Activated naive CD4-positive, alpha-beta T cell treated with anti-CD3 and anti-CD28 coated beads for 36 hours (primary cell): ENCODE results near the gene SERPINA9. TPM values are rescaled to one million over a fixed set of nuclear protein-coding genes. Genes with fewer than 3 reads are reported as not detected.
"Not testable (repeated sequence)": the region's sequence is repeated elsewhere in the genome, so short reads cannot be mapped to it uniquely, and the experiment has no call there.

Experiments used
- CTCF ChIA-PET: fragments of 350-600 bp; sonication (Branson Sonifier 250); formaldehyde crosslinking; loops from one replicate; lab custom pipeline; 2021; ENCODE audit warnings: antibody characterized with exemption; lab: Charles Lee
- DNase-seq: peaks from one replicate; pipeline ENCODE4 v3.0.0-alpha.2; 2020
- H3K27ac Mint-ChIP-seq: one replicate; pipeline ENCODE4 v1.8.0; 2021; ENCODE audit warnings: mild to moderate bottlenecking, mixed read lengths
- H3K27me3 Mint-ChIP-seq: one replicate; pipeline ENCODE4 v1.8.0; 2021; ENCODE audit warnings: low read depth, mixed read lengths
- H3K36me3 Mint-ChIP-seq: one replicate; pipeline ENCODE4 v1.8.0; 2021; ENCODE audit warnings: low read depth, mixed read lengths
- H3K4me1 Mint-ChIP-seq: one replicate; pipeline ENCODE4 v1.8.0; 2021; ENCODE audit warnings: low read depth, mixed read lengths
- H3K4me3 Mint-ChIP-seq: one replicate; pipeline ENCODE4 v1.8.0; 2021; ENCODE audit warnings: mild to moderate bottlenecking, moderate library complexity, mixed read lengths
- H3K9me3 Mint-ChIP-seq: one replicate; pipeline ENCODE4 v1.8.0; 2021; ENCODE audit warnings: mixed read lengths
- intact Hi-C: fragments of 100-400 bp; cut with micrococcal nuclease; formaldehyde crosslinking; loops from one replicate; pipeline ENCODE4 v1.15.1; 2023
- total RNA-seq, 2 experiments: library from RNA; stranded (reverse); gene quantifications; one replicate each; pipeline ENCODE4 v1.2.3, GENCODE V29; 2021

SERPINA9 gene
- total RNA-seq: not detected

GRCh38 chr14:94476023-94476422 is at the start of gene SERPINA9:
SERPINA9 (minus strand) TSS chr14:94476197; CDS start chr14:94469840, 6,357 bp downstream.
- peaks cover 7% of the 10 kb centered on the region for H3K27me3 Mint-ChIP-seq
- CTCF ChIA-PET: interaction anchor here (0.7 to 0.9 kb wide), 2 partner anchors 26 to 205 kb away, joined by 5 read pairs; no protein-coding TSS in a partner anchor
- H3K4me1 Mint-ChIP-seq: no peaks in the 10 kb centered on the region
- H3K4me3 Mint-ChIP-seq: no peak within 1 kb of the TSS
- H3K36me3 Mint-ChIP-seq: no peaks in the 10 kb centered on the region
- peaks cover 14% of the 10 kb centered on the region for H3K9me3 Mint-ChIP-seq
- DNase-seq: no peak
- no peak within 1 kb of the TSS for H3K27ac Mint-ChIP-seq
- intact Hi-C loops: no loop called here

- peaks cover 7% of the 10 kb centered on the region for H3K9me3 Mint-ChIP-seq
- H3K27ac Mint-ChIP-seq: no peak overlapping the region
- no peak for DNase-seq
- H3K4me3 Mint-ChIP-seq: no peak overlapping the region
- intact Hi-C loops: no loop called here
- peaks cover 30% of the 10 kb centered on the region for H3K27me3 Mint-ChIP-seq
- CTCF ChIA-PET: no interaction called here
- H3K4me1 Mint-ChIP-seq: no peaks in the 10 kb centered on the region
- H3K36me3 Mint-ChIP-seq: no peaks in the 10 kb centered on the region
Measured at GRCh38 chr14:94524093-94524492, 48.1 kb upstream of the SERPINA9 start.

- H3K4me1 Mint-ChIP-seq: no peaks in the 10 kb centered on the region
- no peaks in the 10 kb centered on the region for H3K36me3 Mint-ChIP-seq
- peaks cover 30% of the 10 kb centered on the region for H3K27me3 Mint-ChIP-seq
- no peak overlapping the region for H3K4me3 Mint-ChIP-seq
- CTCF ChIA-PET: no interaction called here
- H3K9me3 Mint-ChIP-seq: peaks cover 7% of the 10 kb centered on the region
- intact Hi-C loops: no loop called here
- H3K27ac Mint-ChIP-seq: no peak overlapping the region
- DNase-seq: no peak
Measured at GRCh38 chr14:94523265-94523664, 47.3 kb upstream of the SERPINA9 start.

GRCh38 chr14:94522115-94522724 is 46.2 kb upstream of the SERPINA9 start:
- no peak for DNase-seq
- H3K4me3 Mint-ChIP-seq: no peak overlapping the region
- H3K4me1 Mint-ChIP-seq: no peaks in the 10 kb centered on the region
- H3K36me3 Mint-ChIP-seq: no peaks in the 10 kb centered on the region
- CTCF ChIA-PET: interaction anchor here (0.7 kb wide), 1 partner anchor 36 kb away, joined by 3 read pairs; no protein-coding TSS in a partner anchor
- peaks cover 7% of the 10 kb centered on the region for H3K9me3 Mint-ChIP-seq
- no peak overlapping the region for H3K27ac Mint-ChIP-seq
- peaks cover 28% of the 10 kb centered on the region for H3K27me3 Mint-ChIP-seq
- intact Hi-C loops: no loop called here

GRCh38 chr14:94521375-94522114 is 45.5 kb upstream of the SERPINA9 start:
- Mint-ChIP-seq H3K36me3 (no peaks in the 10 kb centered on the region), H3K9me3 (peaks cover 7% of the 10 kb centered on the region), H3K4me3 (no peak overlapping the region), H3K27ac (no peak overlapping the region), H3K4me1 (no peaks in the 10 kb centered on the region), H3K27me3 (peaks cover 23% of the 10 kb centered on the region)
- CTCF ChIA-PET: no interaction called here
- intact Hi-C loops: no loop called here
- no peak for DNase-seq

GRCh38 chr14:94517641-94518257 is 41.8 kb upstream of the SERPINA9 start:
- peaks cover 7% of the 10 kb centered on the region for H3K9me3 Mint-ChIP-seq
- no peak overlapping the region for H3K4me3 Mint-ChIP-seq
- peaks cover 7% of the 10 kb centered on the region for H3K27me3 Mint-ChIP-seq
- no peaks in the 10 kb centered on the region for H3K36me3 Mint-ChIP-seq
- intact Hi-C loops: no loop called here
- CTCF ChIA-PET: no interaction called here
- no peaks in the 10 kb centered on the region for H3K4me1 Mint-ChIP-seq
- H3K27ac Mint-ChIP-seq: no peak overlapping the region
- no peak for DNase-seq

- intact Hi-C loops: no loop called here
- peaks cover 7% of the 10 kb centered on the region for H3K27me3 Mint-ChIP-seq
- no peak for DNase-seq
- no peak overlapping the region for H3K27ac Mint-ChIP-seq
- CTCF ChIA-PET: no interaction called here
- H3K4me3 Mint-ChIP-seq: no peak overlapping the region
- peaks cover 7% of the 10 kb centered on the region for H3K9me3 Mint-ChIP-seq
- H3K36me3 Mint-ChIP-seq: no peaks in the 10 kb centered on the region
- no peaks in the 10 kb centered on the region for H3K4me1 Mint-ChIP-seq
Measured at GRCh38 chr14:94517248-94517640, 41.2 kb upstream of the SERPINA9 start.

GRCh38 chr14:94515856-94516255 is 39.9 kb upstream of the SERPINA9 start:
- Mint-ChIP-seq H3K36me3 (no peaks in the 10 kb centered on the region), H3K4me3 (no peak overlapping the region), H3K27me3 (peaks cover 7% of the 10 kb centered on the region), H3K27ac (no peak overlapping the region), H3K9me3 (peaks cover 7% of the 10 kb centered on the region), H3K4me1 (no peaks in the 10 kb centered on the region)
- CTCF ChIA-PET: no interaction called here
- intact Hi-C loops: no loop called here
- no peak for DNase-seq

GRCh38 chr14:94515426-94515825 is 39.4 kb upstream of the SERPINA9 start:
- CTCF ChIA-PET: no interaction called here
- H3K4me1 Mint-ChIP-seq: no peaks in the 10 kb centered on the region
- H3K27me3 Mint-ChIP-seq: peaks cover 7% of the 10 kb centered on the region
- H3K9me3 Mint-ChIP-seq: peaks cover 7% of the 10 kb centered on the region
- no peak overlapping the region for H3K4me3 Mint-ChIP-seq
- intact Hi-C loops: no loop called here
- DNase-seq: no peak
- H3K27ac Mint-ChIP-seq: no peak overlapping the region
- no peaks in the 10 kb centered on the region for H3K36me3 Mint-ChIP-seq

GRCh38 chr14:94514351-94514750 is 38.4 kb upstream of the SERPINA9 start:
- Mint-ChIP-seq H3K9me3 (peaks cover 2% of the 10 kb centered on the region), H3K4me1 (no peaks in the 10 kb centered on the region), H3K27ac (no peak overlapping the region), H3K4me3 (no peak overlapping the region), H3K36me3 (no peaks in the 10 kb centered on the region), H3K27me3 (peaks cover 7% of the 10 kb centered on the region)
- intact Hi-C loops: no loop called here
- CTCF ChIA-PET: no interaction called here
- DNase-seq: no peak

- H3K36me3 Mint-ChIP-seq, H3K4me3 Mint-ChIP-seq, DNase-seq, intact Hi-C loops, H3K27ac Mint-ChIP-seq, H3K9me3 Mint-ChIP-seq, CTCF ChIA-PET, H3K4me1 Mint-ChIP-seq: not testable (repeated sequence)
- H3K27me3 Mint-ChIP-seq: peaks cover 13% of the 10 kb centered on the region
Measured at GRCh38 chr14:94510481-94510880, 34.5 kb upstream of the SERPINA9 start.

GRCh38 chr14:94509356-94509755 is 33.4 kb upstream of the SERPINA9 start, which contains the start of gene SERPINA12:
SERPINA12 (minus strand) TSS chr14:94509469; CDS start chr14:94498397, 11,072 bp downstream.
- no peak within 1 kb of the TSS for H3K4me3 Mint-ChIP-seq
- H3K27me3 Mint-ChIP-seq: peaks cover 9% of the 10 kb centered on the region
- no peaks in the 10 kb centered on the region for H3K9me3 Mint-ChIP-seq
- H3K36me3 Mint-ChIP-seq: no peaks in the 10 kb centered on the region
- intact Hi-C loops: no loop called here
- H3K4me1 Mint-ChIP-seq: no peaks in the 10 kb centered on the region
- CTCF ChIA-PET: no interaction called here
- DNase-seq: no peak
- H3K27ac Mint-ChIP-seq: no peak within 1 kb of the TSS
